Peyer's patch (tissue), 4 donors: ENCODE data around the gene SOD2. TPM values are rescaled to one million over a fixed set of nuclear protein-coding genes. Genes with fewer than 3 reads are reported as not detected.
A peak's percentile ranks its signal among the peaks of the same experiment; 100 is the strongest.

Experiments
- DNase-seq, 3 donors: peaks; one replicate each; pipeline ENCODE4 v3.0.0-alpha.2; 2017 to 2019
- H3K27ac ChIP-seq, 4 donors: fragments of 200-600 bp; sonication (generic); one replicate each; pipeline ENCODE4 v1.5.1; 2016 to 2019
- H3K27me3 ChIP-seq, 2 donors: fragments of 200-600 bp; sonication (generic); one replicate each; pipeline ENCODE4 v1.5.1; 2019
- H3K36me3 ChIP-seq, 3 donors: fragments of 200-600 bp; sonication (generic); one replicate each; pipeline ENCODE4 v1.5.1; 2016 to 2019
- H3K4me1 ChIP-seq, 4 donors: fragments of 200-600 bp; sonication (generic); one replicate each; pipeline ENCODE4 v1.5.1; 2016 to 2019
- H3K4me3 ChIP-seq, 4 donors: fragments of 200-600 bp; sonication (generic); 1 replicate in 3 of 4; 2 replicates in 1 of 4; pipeline ENCODE4 v1.5.1; 2016 to 2019; ENCODE audit warnings: mild to moderate bottlenecking in 1 of 4
- H3K9me3 ChIP-seq, 4 donors: fragments of 200-600 bp; sonication (generic); one replicate each; pipeline ENCODE4 v1.5.1; 2016 to 2019; ENCODE audit warnings: mild to moderate bottlenecking in 1 of 4
- POLR2A ChIP-seq, 2 donors: fragments of 450-650 bp; IDR thresholded peaks; one replicate each; pipeline ENCODE4 v1.5.1; 2017; ENCODE audit warnings: antibody characterized with exemption in 2 of 2, mild to moderate bottlenecking in 2 of 2, moderate library complexity in 2 of 2
- total RNA-seq, 4 donors: library from RNA; depleted of rRNA; stranded (reverse); fragments of >200 nt; gene quantifications; one replicate each; pipeline ENCODE4 v1.1.0, GENCODE V29; 2016
- TF ChIP-seq, protein P1 (sequence below), 6 experiments: fragments of 450-650 bp in 4 of 6; fragments of 200-600 bp in 2 of 6; sonication (generic) in 1 of 6; IDR thresholded peaks; one replicate each; pipeline ENCODE4 v1.5.1; 2017 to 2019; ENCODE audit warnings: antibody characterized with exemption in 6 of 6, mild to moderate bottlenecking in 3 of 6, moderate library complexity in 1 of 6

The SOD2 gene
- total RNA-seq, 4 donors from 2014 or later = 85.0 to 156 (median 103) TPM

DNA sequence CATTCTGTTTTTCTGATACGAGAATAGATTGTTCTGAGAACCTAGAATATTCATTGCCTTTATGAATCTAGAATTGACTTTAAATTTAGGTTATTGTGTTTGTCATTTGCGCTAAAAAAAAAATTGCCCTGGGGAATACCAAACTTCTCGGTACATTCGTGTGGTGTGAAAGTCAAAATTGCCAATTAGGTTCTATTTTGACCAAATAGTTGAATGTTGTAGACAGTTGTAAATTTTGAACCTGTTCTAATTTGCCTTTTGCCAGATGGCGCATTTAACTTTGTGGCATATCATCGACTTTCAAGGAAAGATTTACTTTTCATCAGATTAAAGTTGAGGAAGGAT lies 37.3 kb upstream of the SOD2 start:
- no peaks in the 10 kb centered on the region for H3K27me3 ChIP-seq
- peaks cover 0 to 28% (median 12%) of the 10 kb centered on the region in 4 donors for H3K4me1 ChIP-seq
- no peaks in the 10 kb centered on the region for H3K9me3 ChIP-seq
- H3K4me3 ChIP-seq = no peak overlapping the region
- no peak overlapping the region for H3K27ac ChIP-seq
- TF ChIP-seq POLR2A (IDR thresholded peaks at IDR 0.05) = no peak
- TF ChIP-seq, protein P1, sequence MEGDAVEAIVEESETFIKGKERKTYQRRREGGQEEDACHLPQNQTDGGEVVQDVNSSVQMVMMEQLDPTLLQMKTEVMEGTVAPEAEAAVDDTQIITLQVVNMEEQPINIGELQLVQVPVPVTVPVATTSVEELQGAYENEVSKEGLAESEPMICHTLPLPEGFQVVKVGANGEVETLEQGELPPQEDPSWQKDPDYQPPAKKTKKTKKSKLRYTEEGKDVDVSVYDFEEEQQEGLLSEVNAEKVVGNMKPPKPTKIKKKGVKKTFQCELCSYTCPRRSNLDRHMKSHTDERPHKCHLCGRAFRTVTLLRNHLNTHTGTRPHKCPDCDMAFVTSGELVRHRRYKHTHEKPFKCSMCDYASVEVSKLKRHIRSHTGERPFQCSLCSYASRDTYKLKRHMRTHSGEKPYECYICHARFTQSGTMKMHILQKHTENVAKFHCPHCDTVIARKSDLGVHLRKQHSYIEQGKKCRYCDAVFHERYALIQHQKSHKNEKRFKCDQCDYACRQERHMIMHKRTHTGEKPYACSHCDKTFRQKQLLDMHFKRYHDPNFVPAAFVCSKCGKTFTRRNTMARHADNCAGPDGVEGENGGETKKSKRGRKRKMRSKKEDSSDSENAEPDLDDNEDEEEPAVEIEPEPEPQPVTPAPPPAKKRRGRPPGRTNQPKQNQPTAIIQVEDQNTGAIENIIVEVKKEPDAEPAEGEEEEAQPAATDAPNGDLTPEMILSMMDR (IDR thresholded peaks at IDR 0.05) = no peak
- DNase-seq = no peak
- H3K36me3 ChIP-seq = no peaks in the 10 kb centered on the region

DNA sequence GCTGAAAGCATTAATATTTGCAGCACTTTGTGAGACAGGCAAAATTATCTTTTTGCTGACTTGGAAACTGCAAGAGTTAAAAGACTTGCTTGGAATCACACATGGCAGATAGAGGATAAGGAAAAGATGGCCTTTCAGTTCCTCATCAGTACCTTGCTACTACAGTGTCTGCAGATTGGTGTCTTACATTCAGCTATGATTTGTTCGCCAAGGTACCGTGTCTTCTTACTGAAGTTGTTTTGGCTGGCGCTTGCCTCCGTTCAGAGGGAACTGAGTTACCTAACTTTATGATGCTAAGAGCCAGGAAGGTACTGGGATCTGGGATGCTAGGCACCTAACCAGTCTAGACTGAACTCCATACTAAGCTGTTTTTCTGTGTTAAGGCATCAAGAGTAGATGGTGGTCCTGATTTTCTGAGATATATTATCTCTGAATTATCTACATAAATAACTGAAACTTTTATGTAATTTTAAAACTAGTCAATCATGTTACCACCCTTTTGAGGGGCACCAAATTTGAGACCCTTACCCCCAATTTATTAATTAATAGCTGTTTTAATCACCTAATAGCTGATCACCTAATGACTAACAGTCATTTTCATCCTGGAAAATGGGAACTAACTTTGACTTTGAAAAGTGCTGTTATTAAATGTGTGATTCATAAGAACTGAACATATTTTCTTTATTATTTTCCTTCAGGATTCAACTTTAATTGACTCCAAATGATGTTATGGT lies 36.7 kb upstream of the SOD2 start:
- Histone ChIP-seq H3K4me3 (peak overlapping the region in 3 of 4 donors; percentile 9 to 97 (median 82)), H3K27me3 (no peaks in the 10 kb centered on the region), H3K9me3 (no peaks in the 10 kb centered on the region), H3K27ac (peak overlapping the region in 1 of 4 donors; percentile 38), H3K4me1 (peaks cover 0 to 32% (median 12%) of the 10 kb centered on the region in 4 donors), H3K36me3 (no peaks in the 10 kb centered on the region)
- no peak for TF ChIP-seq POLR2A (IDR thresholded peaks at IDR 0.05)
- TF ChIP-seq, protein P1 (IDR thresholded peaks at IDR 0.05) = no peak
- no peak for DNase-seq

DNA sequence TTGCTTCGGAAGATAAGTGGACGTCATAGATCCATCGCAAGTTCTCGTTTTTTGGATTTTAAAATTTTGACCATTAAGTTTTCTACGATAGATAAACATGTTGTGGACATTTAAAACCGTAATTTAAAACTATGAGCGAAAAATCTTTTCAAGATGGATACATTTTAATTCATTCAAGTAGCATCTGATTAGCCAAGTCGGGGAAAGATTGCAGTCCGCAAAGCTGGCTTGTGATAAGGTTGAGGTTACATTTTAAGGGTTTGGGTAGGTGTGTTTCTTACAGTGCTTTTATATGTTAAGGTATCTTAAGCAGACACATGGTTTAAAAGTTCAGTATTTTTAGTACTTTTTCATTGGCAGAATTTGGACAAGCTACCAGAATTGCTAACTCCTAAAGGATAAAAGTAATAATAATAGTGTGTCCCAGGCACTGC lies 35.5 kb upstream of the SOD2 start:
- H3K27ac ChIP-seq = peak overlapping the region; percentile 96 to 100 (median 98)
- peaks cover 0 to 29% (median 12%) of the 10 kb centered on the region in 4 donors for H3K4me1 ChIP-seq
- peak overlapping the region; percentile 82 to 97 (median 92) for H3K4me3 ChIP-seq
- TF ChIP-seq, protein P1 (IDR thresholded peaks at IDR 0.05) = no peak
- TF ChIP-seq POLR2A (IDR thresholded peaks at IDR 0.05) = no peak
- no peaks in the 10 kb centered on the region for H3K36me3 ChIP-seq
- no peak for DNase-seq
- no peaks in the 10 kb centered on the region for H3K9me3 ChIP-seq
- H3K27me3 ChIP-seq = no peaks in the 10 kb centered on the region

DNA sequence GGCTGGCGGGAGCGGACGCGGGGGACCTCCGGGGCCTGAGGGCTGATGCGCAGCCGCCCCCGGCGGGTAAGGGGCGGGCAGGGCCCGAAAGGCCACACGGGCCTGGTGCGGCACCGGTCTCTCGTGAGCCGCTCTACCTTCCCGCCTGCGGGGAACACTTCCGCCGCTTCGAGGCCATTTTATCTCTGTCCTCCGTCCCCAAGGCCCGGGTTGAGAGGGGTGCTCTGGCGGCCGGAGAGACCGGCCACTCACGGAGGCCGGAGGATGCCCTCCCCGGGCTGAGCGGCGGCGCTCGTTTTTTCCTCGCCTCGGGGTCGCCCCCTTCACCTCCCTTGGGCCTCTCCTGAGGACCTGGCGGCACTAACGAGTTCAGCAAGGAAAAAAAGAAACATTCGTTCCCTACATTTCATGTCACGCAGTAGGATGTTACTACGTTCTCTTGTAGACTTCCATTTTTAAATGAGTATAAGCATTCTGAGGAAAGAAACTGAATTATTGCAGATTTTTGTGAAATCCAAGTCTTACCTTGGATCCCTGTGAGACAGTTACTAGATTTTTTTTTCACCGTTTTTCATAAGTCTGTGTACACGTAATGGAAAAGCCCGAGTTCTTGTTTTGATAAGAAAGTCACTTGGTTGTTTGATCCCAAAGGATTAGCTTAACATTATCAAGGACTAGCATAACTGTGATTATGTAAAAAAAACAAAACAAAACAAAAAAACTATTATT lies 34.8 kb upstream of the SOD2 start:
- TF ChIP-seq POLR2A (IDR thresholded peaks at IDR 0.05) = no peak
- TF ChIP-seq, protein P1 (IDR thresholded peaks at IDR 0.05) = no peak
- no peaks in the 10 kb centered on the region for H3K27me3 ChIP-seq
- peaks cover 0 to 27% (median 12%) of the 10 kb centered on the region in 4 donors for H3K4me1 ChIP-seq
- no peaks in the 10 kb centered on the region for H3K36me3 ChIP-seq
- DNase-seq = no peak
- H3K9me3 ChIP-seq = no peaks in the 10 kb centered on the region
- H3K27ac ChIP-seq = peak overlapping the region; percentile 96 to 100 (median 98)
- H3K4me3 ChIP-seq = peak overlapping the region; percentile 82 to 97 (median 92)

DNA sequence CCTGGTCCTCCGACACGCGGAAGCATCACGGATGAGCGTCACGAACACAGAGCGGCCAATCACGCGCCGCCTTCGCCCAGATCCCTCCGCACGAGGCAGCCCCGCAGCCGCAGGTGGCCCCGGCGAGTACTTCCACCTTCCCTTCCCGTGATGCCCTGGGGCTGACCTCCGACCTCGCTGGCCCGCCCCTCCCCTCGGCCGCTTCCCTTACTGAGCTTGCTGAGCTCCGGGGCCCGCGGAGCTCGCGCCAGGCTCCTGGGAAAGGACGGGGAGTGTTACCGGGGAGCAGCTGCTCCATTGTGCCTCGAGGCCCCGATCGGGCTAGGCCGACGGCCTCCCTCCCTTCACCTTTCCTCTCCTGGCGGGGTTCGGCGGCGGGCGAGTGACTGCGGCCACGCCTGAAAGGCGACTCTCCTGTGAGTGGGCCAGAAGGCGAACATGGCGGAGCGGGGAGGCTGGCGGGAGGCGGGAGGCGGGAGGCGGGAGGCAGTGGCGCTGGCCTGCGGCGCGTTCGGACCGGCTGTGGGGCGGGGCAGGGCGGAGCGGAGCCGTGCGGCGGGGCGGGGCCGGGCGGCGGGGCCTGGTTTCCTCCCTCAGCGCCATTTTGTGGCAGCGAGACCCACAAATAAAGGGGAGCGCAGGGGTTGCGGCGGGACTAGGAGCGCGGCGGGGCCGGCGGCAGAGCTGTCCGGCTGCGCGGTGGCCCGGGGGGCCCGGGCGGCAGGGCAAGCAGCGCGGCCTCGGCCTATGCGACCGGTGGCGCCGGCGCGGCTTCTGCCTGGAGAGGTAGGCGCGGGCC lies 34.1 kb upstream of the SOD2 start, which contains the start of gene WTAP:
Gene WTAP (plus strand): TSS at position 589 of the 799 bp plus-strand sequence. CDS start 8,760 bp downstream, outside the sequence.
- Histone ChIP-seq H3K36me3 (no peaks in the 10 kb centered on the region), H3K4me1 (peaks cover 0 to 27% (median 12%) of the 10 kb centered on the region in 4 donors), H3K27me3 (no peaks in the 10 kb centered on the region), H3K4me3 (peak within 1 kb of the TSS; percentile 82 to 97 (median 92)), H3K9me3 (no peaks in the 10 kb centered on the region), H3K27ac (peak within 1 kb of the TSS; percentile 96 to 100 (median 98))
- DNase-seq = peak; percentile 96 to 99 (median 98)
- TF ChIP-seq POLR2A (IDR thresholded peaks at IDR 0.05) = peak; percentile 81 to 88
- TF ChIP-seq, protein P1 (IDR thresholded peaks at IDR 0.05) = peak in 1 of 6 experiments; percentile 7
